GM21528 (cell line): ENCODE results near the gene CNTN2.

Experiments
- ATAC-seq: cut with Tn5 transposase; IDR thresholded peaks from one replicate; pipeline ENCODE4 v1.9.1; 2021; ENCODE audit warnings: mild to moderate bottlenecking, moderate library complexity; ENCODE audit not compliant: unreplicated experiment, low FRiP score

Gene CNTN2, protein sequence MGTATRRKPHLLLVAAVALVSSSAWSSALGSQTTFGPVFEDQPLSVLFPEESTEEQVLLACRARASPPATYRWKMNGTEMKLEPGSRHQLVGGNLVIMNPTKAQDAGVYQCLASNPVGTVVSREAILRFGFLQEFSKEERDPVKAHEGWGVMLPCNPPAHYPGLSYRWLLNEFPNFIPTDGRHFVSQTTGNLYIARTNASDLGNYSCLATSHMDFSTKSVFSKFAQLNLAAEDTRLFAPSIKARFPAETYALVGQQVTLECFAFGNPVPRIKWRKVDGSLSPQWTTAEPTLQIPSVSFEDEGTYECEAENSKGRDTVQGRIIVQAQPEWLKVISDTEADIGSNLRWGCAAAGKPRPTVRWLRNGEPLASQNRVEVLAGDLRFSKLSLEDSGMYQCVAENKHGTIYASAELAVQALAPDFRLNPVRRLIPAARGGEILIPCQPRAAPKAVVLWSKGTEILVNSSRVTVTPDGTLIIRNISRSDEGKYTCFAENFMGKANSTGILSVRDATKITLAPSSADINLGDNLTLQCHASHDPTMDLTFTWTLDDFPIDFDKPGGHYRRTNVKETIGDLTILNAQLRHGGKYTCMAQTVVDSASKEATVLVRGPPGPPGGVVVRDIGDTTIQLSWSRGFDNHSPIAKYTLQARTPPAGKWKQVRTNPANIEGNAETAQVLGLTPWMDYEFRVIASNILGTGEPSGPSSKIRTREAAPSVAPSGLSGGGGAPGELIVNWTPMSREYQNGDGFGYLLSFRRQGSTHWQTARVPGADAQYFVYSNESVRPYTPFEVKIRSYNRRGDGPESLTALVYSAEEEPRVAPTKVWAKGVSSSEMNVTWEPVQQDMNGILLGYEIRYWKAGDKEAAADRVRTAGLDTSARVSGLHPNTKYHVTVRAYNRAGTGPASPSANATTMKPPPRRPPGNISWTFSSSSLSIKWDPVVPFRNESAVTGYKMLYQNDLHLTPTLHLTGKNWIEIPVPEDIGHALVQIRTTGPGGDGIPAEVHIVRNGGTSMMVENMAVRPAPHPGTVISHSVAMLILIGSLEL

DNA sequence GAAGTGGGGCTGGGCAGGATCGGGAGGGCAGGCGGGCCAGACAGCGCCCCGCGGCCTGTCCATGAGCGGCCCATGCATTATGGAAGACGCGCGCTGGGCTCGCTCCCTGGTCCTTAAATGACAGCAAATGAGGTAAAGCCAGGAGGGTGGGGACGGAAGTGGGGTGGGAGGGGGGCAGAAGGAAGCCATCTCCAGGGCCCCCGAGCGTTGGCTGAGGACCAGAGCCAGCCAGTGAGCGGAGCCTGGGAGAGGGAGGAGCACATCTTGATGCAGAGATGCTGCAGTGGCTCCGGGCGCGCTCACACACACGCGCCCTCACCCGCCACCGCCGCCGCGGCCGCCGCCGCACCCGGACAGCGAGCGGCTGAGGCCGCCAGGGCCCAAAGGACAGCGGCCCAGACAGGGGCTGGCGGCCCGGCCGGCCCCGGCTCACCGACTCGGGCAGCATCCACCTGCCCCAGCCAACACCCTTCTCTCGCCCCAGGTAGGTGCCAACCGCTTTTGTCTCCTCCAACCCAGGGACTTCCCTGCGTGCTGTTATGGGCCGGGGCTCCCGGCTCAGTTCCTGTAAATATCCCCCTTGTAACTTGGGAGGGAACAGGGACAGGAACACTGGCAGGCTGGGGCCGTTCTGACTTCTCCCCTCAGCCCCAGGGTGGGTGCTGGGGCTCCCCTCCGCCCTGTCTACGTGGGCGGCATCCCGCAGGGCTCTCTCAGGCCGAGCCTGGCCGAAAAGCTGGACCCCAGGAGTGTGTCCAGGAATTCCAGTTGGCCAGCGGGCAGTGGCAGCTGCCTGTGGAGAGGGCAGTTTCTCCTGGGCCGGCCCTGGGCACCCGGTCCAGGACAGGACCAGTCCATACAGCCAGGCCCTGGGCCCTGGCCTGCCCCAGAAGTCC is at the start of gene CNTN2:
TSS of gene CNTN2 (plus strand) at position 302 of the 896 bp plus-strand sequence. CDS start 9,974 bp downstream, outside the sequence.
- no peak for ATAC-seq

DNA sequence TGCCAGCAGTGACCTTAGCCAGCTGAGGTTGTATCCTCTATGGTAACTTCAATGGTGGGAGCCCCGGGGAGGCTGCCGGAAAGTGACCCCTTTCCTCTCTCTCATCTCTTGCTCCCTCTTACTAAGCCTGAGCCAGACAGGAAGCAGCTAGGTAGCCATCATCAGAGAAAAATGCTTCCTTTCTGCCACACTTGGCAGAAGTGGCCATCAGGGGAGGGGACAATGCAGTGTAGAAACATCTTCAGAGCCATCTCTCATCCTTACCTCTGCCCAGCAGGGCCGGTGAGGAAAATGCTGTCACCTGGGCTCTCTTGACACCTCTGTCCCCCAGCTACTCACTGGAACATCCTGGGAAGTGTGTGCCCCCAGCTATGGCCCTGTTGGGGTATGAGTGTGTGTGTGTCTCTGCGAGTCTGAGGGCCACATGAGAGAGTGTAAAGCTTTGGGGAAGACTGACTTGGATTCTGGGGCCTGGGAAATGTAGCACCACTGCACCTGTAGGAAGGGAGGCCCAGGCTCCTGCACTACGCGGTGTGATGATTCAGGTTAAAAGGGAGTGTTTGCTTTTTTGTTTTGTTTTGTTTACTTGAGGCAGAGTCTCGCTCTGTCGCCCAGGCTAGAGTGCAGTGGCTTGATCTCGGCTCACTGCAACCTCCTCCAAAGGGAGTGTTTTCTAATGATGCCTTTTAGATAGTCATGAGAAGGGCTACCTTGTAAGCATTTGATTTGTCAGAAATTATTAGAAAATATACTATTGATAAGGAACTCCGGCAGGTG is 48.7 kb upstream of the CNTN2 start:
- no peak for ATAC-seq

DNA sequence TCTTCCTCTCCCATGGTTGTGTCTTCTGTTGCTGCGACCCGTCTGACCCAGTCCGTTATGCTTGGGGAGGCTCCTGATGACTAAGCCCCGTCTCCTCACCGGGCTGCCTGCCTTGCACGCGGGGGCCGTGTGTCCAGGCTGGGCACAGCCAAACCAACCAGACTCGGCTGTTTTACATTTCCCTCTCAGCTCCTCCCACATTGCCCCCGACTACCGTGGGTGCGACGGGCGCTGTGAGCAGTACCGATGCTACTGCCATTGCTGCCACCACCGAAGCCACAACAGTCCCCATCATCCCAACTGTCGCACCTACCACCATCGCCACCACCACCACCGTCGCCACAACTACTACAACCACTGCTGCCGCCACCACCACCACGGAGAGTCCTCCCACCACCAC is 46.0 kb upstream of the CNTN2 start:
- no peak for ATAC-seq

DNA sequence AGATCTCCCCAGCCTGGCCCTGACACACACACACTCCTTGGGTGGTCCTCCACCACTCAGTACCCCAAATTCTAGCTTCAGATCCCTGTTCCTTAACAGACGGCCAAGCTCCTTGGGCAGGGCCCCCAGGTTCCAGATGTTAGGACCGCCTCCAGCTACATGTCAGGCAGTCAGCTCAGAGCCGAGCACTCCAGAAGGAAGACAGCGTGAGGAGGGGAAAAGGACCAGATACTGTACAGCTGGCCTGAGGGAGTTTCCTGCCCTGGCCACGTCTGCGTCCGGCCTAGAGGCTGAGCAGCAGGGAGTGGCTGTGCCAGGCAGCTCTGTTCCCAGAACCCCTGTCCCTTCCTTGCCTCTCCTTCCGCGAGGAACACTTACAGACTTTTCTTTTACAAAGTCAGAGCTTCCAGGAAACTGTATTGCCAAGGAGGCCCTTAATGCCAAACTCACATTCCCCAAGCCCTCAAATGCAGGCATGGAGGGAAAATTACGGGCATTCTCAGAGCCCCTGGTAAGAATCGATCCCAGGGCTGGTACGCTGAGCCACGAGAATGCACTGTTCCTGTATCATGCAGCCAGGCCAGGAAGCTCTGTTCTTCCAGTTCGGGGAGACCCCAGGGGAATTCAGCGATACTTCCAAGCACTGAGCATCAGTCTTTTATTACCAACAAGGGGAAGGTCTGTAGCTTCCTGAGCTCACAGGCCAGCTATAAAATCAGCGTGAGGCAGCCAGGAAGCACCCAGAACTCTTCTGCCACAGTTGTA is 45.2 kb upstream of the CNTN2 start:
- ATAC-seq, result no peak

DNA sequence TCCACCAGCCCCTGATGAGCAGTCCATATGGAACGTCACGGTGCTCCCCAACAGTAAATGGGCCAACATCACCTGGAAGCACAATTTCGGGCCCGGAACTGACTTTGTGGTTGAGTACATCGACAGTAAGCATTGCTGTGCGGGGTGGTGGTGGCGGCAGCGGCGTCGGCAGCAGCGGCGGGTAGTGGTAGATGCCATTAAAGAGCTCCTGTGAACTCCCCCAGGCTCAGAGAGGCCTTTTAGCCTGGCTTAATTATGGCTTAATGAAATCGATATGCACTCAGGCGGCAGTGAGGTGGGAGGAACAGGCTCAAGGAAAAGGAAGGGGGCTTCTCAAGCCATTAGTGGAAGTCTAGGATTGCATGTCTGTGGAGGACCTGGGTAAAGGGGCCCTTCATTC is 41.9 kb upstream of the CNTN2 start:
- no peak for ATAC-seq

DNA sequence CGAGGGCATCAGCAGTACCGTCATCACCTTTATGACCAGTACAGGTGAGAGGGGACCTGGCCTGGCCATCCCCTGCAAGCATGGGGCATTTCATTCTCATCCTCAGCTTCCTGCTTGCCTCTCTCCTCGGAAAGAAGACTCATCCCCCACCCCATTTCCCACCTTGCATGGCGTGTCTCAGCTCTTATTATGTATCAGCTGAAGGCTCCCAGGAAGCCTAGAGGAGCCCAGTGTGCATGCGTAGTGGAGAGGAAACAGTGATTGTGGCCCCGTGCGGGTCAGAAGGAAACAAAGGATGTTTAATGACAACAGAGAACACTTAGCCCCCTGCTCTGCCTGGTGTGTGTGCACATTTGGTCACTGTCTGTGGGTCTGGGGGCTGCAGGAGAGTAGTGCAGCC is 40.3 kb upstream of the CNTN2 start:
- no peak for ATAC-seq

DNA sequence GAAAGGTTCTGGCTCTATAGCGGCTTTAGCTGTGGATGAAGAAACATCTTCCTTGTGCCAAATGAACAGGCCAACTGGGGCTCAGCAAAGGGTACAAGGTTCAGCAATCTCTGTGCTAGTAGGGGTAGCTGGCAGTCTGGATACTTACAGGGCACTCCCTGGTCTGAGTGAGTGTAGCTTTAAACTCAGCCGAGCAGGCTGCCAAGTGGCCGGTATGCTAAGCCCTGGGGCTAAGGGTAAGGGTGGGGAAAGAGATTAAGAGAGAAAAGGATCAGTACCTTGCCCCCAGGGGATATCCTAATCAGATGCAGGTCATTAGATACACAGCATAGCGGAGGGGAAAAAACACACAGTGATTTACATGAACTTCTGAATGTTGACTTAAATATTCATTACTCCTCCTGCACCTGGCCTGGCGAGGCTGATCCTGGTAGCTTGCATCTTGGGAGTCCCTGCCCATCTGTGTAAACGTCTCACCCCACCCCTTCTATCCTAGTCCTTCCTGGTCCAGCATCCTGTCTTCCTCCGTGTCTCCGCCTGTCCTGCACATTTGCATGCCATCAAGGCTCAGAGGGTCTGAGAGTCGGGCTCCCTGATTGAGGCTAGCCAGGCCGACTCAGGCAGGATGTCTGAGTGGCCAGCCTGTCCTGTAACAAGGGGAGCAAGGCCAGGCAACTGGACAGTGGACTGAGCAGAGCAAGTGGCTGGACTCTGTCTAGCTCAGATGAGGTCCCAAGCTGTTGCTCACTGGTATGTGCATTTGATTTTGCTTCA is 39.5 kb upstream of the CNTN2 start:
- ATAC-seq, result no peak

DNA sequence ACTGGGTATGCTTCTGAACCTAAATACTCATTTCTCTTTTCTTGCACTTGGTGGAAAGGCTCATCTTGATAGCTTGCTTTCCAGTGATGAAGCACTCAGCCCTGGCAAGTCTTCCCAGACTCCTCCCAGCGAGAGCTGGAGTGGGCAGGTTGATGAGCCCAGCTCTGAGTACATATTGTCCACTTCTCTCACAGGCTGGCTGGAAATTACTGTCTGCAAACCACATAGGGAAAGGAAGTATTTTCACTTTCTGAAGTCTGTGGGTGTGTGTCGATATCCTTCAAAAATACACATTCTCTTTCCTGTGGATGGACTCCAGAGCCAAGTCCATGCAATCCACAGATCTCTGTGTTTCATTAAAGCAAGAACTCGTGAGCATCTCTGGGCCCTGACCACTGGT is 38.7 kb upstream of the CNTN2 start:
- no peak for ATAC-seq

DNA sequence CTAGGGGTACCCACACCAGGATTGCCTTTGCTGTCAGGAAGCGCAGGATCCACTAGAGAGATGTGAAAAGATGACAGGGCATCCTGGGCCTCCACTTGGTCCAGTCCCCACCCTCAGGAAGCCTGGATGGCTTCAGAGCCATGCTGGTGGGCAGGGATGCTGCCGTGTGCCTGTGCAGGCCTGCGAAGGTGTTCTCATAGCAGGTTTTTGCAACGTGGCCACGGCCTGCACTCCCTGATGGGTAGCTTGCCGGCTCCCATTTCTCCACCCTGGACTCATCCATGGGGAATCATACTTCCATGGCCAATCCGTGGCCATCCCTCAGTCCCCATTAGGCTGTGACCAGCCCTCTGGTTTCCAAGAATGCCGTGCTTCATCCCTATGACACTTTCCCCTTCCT is 34.1 kb upstream of the CNTN2 start:
- ATAC-seq, result no peak

DNA sequence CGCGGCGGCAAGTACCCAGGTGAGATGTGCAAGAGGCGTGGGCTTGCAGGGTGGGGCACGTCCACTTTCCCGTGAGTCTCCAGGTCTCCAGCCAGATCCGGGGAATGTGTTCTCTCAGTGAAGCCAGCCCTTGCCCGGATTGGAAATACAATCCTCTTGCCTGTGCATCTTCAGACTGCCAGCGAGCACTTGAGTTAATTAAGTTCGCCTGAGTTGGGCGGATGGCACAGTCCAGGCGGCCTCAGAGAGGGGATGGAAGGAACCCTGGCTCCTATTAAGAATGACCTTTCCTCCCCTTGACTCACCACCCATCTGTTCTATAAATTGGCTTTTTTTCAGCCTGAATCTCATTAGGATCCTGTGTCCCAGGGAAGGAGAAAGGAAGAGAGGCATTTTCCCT is 33.3 kb upstream of the CNTN2 start:
- ATAC-seq, result no peak

DNA sequence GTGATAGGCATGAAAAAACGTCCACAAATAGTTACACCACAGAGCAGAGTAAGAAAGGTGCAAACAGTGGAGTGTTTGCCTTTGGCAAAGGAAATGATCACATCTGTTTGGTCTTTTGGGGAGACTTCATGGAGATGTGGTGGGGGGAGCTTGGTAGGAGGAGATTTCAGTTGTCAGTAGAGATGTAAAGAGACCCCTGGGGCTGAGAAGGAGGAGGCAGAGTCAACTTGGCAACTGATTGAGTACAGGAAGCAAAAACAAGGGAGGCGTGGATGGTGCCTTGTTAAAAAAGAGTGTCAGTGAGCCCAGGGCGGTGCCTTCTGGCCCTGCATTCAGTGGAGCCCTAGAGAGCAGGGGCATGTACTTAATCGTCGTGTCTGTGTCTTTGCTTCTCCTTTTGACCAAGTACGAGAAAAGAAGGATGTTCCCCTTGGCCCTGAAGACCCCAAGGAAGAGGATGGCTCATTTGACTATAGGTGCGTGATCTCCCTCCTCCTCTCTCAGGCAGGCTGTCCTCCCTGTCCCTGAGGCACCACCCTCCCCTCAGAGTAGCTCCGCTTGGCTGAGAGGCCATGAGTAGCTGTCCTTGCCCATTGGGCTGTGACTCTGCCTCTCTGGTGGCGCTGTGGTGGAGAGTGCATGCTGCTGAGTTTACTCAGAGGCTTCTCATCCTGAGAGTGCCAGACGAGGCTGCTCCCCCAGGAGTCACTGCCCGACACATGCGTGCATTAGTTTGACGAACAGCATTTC is 30.4 kb upstream of the CNTN2 start:
- no peak for ATAC-seq

DNA sequence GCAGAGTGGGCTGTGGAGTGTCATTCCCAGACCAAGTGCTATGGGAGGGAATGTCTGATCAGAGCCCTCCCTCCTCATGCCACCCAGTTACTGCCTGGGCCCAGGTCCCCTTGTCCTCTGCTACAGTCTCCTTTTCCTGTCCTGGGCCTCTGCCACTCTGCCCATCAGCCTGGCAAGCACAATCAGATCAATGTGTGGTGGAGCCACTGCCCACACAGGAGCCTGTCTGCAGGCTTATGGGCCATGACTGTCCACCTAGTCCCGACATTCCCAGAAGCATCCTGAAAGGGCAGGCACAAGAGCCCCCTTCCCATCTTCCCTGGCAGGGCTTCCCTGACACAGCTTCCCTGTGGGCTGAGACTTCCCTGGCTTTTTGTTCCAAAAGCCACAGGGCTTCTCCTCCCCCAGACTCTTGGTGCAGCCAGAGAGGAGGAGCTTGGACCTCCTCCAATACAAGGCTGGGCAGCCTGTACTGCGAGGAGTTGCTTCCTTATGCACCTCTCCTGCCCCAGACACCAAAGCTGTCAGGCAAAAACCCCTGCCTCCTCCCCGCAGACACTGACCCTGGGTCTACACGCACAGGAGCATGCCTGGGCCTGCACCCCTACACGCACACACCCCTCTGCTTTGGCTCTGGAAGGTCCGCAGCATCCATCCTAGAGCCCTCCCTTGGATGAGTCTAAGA is 29.2 kb upstream of the CNTN2 start:
- ATAC-seq, result no peak

DNA sequence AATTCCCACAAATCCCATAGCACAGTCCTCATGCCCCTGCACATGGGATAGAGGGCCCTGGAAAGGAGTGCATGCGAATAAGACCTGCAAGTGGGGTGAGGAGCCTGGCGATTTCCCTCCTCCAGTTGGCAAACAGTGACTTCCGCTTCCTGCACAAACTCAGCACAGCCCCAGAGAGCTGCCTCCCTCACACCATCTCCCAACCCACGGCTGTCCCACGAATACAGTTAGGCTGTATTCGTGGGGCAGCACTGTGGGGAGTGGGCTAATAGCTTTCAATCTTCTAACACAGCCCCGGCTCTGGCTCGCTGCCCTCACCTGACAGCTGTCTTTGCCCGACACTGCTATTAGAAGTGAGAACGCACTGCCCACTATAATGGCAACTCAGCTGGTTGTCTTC is 28.2 kb upstream of the CNTN2 start:
- no peak for ATAC-seq

DNA sequence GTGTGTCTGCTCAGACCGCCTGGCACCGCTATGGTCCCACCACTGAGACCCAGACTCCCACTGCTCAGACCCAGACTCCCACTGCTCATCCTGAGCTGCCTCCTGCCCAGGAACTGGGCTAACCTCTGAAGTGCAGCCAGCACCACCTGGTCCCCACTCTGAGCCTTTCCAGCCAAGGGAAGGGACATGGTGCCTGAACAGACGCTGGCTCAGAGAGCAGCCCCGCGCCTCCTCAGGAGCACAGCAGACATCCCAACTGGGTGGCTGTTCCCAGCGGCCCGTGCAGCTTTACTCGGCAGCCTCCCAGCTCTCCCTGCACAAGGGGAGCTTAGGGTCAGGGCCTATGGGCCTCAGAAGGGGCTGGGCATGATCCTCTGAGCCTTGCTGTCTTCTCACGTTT is 27.8 kb upstream of the CNTN2 start:
- ATAC-seq, result no peak

DNA sequence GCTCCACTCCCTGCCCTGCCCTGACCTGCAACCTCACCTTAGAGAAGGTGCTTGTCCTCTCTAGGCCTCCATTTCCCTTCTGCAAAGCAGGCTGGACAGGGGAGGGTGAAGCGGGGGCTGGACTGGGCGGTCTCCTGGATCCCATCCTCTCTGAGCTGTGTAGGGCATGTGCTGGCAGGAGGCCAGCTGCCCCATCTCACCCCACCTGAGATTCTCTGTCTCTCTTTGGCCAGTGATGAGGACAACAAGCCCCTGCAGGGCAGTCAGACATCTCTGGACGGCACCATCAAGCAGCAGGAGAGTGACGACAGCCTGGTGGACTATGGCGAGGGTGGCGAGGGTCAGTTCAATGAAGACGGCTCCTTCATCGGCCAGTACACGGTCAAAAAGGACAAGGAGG is 26.9 kb upstream of the CNTN2 start:
- ATAC-seq, result no peak

DNA sequence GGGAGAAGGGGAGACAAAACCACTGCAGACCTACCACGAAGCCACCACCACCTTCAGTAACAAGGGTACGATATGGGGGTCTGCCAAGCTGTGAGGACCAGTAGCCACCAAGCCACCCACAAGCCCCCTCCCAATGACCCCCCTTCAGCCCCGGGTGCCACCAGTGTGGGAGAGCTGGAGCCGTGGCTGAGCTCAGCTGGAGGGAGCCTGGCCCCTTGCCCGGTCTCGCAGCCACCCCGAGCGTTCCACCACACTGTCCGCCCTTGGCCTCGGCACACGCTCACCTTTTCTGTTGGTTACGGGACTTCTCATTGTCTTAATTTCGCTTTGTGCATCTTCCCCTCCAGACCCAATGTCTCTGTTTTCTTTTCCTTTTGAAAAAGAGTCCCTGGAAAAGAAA is 26.4 kb upstream of the CNTN2 start:
- ATAC-seq, result no peak

DNA sequence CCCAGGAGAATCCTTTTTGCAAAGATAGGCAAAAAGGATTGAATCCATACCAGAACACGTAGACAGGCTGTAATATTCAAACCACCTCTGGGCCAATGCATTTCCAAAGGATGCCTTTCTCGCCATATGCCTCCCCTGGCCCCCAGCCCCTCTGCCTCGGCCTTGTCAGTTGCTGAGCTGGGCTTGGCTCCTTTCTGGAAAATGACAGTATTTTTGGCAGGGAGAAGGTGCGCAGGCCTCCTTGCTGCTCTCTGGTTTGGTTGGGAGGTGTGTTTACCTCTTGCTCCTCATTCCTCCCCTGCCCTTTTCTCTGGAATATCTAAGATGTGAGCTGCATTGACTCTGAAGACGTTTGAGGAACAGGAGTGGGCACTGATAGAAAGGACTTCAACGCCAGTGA is 26.0 kb upstream of the CNTN2 start:
- no peak for ATAC-seq
